NCI-H82 treated with DMSO at 0.1 percent for 48 hours (cell line): ENCODE data around the gene SNTG2.
"Not testable (repeated sequence)": the region's sequence is repeated elsewhere in the genome, so short reads cannot be mapped to it uniquely, and the experiment has no call there.

Source experiments
- DNase-seq: peaks from one replicate; lab custom pipeline; 2025; ENCODE audit not compliant: unreplicated experiment; lab: John Stamatoyannopoulos, UW

Gene SNTG2

GRCh38 chr2:1360557-1361250 is 410.1 kb downstream of the SNTG2 start:
- DNase-seq: no peak

- no peak for DNase-seq
Observed at GRCh38 chr2:1363367-1363766, 412.7 kb downstream of the SNTG2 start.

- DNase-seq: no peak
Observed at GRCh38 chr2:1366546-1367134, 416.0 kb downstream of the SNTG2 start.

GRCh38 chr2:1367601-1368000 is 417.0 kb downstream of the SNTG2 start:
- no peak for DNase-seq

- no peak for DNase-seq
Observed at GRCh38 chr2:1369905-1370304, 419.3 kb downstream of the SNTG2 start.

- DNase-seq: no peak
Observed at GRCh38 chr2:1370461-1370860, 419.8 kb downstream of the SNTG2 start.

GRCh38 chr2:1371082-1371481 is 420.4 kb downstream of the SNTG2 start:
- DNase-seq: no peak

- no peak for DNase-seq
Observed at GRCh38 chr2:1373830-1374229, 423.2 kb downstream of the SNTG2 start.

GRCh38 chr2:1374287-1374686 is 423.6 kb downstream of the SNTG2 start:
- no peak for DNase-seq

- no peak for DNase-seq
Observed at GRCh38 chr2:1375794-1376193, 425.1 kb downstream of the SNTG2 start.

GRCh38 chr2:1377473-1377872 is 426.8 kb downstream of the SNTG2 start:
- DNase-seq: no peak

GRCh38 chr2:1378456-1379150 is 428.0 kb downstream of the SNTG2 start:
- no peak for DNase-seq

GRCh38 chr2:1381644-1382043 is 431.0 kb downstream of the SNTG2 start:
- DNase-seq: no peak

- not testable (repeated sequence) for DNase-seq
Observed at GRCh38 chr2:1387954-1388725, 437.5 kb downstream of the SNTG2 start.

- DNase-seq: not testable (repeated sequence)
Observed at GRCh38 chr2:1390118-1390517, 439.5 kb downstream of the SNTG2 start.

- DNase-seq: no peak
Observed at GRCh38 chr2:1393321-1393720, 442.7 kb downstream of the SNTG2 start.

- DNase-seq: no peak
Observed at GRCh38 chr2:1394709-1395408, 444.2 kb downstream of the SNTG2 start.

GRCh38 chr2:1397350-1397749 is 446.7 kb downstream of the SNTG2 start:
- DNase-seq: no peak

GRCh38 chr2:1398191-1398590 is 447.5 kb downstream of the SNTG2 start:
- DNase-seq: no peak

- DNase-seq: no peak
Observed at GRCh38 chr2:1400943-1401735, 450.5 kb downstream of the SNTG2 start.
